Bone marrow (tissue), 2 donors: ENCODE measurements around the gene MIOX.
"Not testable (repeated sequence)": the region's sequence is repeated elsewhere in the genome, so short reads cannot be mapped to it uniquely, and the experiment has no call there.

ENCODE experiments used
- DNase-seq, 2 donors: peaks; one replicate each; lab custom pipeline; 2025; lab: John Stamatoyannopoulos, UW

Gene MIOX

DNA sequence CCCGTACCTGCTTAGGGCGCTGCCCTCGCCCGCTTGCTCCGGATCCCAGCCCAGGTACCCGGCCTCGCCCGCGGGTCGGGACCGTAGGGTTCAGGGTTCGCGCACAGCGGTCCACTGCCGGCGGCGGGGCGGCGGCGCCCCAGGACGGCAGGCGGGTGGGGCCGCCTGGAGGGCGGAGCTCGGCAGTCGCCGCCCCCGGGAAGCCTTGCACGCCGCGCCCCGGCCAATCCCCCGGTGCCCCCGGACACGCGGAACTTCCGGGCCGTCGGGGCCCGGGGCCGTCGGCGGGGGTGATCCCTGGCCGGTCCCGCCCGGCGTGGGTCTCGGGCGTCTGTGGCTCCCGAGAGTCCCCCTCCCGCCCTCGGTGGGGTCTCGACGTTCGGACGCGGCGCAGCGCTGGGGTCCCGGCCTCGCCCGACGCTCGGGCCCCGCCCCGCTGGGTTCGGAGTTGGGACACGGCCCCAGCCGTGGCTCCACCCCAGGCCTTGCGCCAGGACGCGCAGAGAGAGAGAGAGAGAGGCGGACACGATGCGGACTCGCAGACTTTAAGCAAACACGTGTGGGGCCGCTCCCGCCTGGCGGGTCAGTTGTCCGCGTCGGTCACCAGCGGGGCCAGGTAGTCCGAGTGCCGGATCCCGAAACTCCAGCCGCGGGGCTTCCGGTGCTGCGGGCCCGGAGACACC is 43.4 kb downstream of the MIOX start, which contains the start of gene TYMP:
TSS of gene TYMP (minus strand) at position 116 of the 683 bp plus-strand sequence. CDS start 303 bp downstream, outside the sequence.
- peak in 1 of 2 donors; percentile 96 for DNase-seq

DNA sequence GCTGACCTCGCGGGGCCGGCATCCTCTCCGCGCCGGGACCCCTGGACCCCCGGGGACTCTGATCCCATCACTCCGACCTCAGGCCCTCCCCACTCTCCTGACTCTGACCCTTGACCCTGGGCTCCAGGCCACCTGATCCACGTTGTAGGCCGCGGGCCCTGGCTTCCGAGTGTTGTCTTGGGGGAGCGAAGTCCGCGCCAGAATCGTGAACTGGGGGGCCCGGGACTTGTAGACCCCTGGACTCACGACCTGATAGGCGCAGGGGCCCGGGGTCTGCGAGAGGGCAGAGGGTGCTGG is 43.9 kb downstream of the MIOX start:
- DNase-seq: no peak

DNA sequence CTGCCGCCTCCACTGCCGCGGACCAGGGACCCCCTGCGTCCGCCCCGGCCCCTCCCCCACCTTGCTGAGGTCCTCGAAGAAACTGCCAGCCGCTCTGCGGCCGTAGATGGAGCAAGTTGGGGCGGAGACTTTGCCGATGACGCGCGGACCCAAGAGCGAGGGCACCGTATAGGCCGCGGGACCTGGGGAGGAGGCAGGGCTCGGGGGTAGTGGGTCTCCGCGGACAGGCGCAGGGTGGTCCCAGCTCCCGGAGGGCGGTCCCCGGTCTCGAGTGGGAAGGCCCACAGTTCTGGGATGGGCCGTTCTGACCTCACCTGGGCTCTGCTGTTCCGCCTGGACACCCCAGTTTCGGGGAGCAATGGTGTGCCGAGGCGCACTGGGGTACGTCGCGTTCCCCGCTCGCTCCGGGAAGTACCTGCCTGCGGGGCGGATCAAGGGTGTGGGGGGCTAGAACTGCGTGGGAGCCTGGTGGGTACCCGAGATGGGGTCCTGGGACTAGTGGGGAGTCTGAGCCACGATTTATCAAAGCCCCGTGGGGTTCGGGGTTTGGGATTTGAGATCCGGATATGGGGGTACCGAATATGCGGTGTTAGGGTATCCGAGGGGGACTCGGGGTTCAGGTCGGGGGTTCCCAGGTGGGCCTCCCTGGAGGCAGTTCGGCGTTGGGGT is 44.4 kb downstream of the MIOX start:
- DNase-seq: peak in 1 of 2 donors; percentile 79

DNA sequence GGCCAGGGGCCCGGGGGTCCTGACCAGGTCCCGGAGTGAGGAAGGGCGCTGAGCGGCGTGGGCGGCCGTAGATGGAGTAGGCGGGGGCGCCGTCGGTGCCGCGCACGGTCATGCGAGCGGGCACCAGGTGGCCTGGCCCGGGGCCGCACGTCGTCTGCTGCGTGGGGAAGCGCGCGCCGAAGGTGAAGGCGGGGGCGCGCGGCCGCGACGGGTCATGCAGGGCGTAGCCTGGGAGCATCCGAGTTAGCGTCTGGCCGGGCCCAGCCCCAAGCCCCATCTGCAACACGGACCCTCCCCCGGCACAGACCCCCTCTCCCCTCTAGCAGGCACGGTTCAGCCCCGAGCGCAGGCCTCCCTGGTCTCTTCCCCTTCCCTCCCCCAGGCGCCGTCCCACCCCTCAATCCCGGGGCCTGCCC is 44.9 kb downstream of the MIOX start:
- DNase-seq: peak in 1 of 2 donors; percentile 58

DNA sequence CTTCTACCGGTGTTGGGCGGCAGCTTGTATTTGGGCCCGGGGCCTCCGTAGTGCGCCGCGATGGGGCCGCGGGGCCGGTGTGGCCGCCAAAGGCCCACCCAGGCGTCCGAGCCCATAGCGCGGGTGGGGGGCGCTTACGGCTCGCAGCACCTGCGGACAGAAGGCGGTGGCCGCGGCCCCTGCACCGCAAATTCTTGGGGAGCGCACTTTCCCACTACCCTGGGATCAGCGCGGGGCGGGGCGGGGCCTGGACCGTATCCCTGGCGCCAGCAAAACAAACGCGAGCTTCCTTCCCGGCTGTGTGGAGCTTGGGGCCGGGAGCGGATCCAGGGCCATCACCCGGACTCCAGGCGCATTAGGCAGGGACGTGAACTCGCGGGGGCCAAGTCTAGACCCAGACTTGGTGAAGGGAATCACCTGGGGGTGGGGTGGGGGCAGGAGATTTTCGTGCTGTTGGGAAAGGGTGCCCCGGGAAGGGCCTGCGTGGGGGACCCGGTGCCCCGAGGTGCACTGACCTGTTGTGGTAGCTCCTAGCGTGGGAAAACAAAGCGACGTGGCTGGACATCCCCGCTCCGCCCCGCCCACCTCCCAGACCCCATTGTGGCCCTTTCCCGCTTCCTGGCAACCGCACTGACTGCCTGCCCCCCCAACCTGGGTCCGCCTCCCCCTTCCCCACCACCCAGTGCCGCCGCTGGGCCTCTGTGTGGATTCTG is 45.5 kb downstream of the MIOX start:
- DNase-seq: peak in 1 of 2 donors; percentile 54

DNA sequence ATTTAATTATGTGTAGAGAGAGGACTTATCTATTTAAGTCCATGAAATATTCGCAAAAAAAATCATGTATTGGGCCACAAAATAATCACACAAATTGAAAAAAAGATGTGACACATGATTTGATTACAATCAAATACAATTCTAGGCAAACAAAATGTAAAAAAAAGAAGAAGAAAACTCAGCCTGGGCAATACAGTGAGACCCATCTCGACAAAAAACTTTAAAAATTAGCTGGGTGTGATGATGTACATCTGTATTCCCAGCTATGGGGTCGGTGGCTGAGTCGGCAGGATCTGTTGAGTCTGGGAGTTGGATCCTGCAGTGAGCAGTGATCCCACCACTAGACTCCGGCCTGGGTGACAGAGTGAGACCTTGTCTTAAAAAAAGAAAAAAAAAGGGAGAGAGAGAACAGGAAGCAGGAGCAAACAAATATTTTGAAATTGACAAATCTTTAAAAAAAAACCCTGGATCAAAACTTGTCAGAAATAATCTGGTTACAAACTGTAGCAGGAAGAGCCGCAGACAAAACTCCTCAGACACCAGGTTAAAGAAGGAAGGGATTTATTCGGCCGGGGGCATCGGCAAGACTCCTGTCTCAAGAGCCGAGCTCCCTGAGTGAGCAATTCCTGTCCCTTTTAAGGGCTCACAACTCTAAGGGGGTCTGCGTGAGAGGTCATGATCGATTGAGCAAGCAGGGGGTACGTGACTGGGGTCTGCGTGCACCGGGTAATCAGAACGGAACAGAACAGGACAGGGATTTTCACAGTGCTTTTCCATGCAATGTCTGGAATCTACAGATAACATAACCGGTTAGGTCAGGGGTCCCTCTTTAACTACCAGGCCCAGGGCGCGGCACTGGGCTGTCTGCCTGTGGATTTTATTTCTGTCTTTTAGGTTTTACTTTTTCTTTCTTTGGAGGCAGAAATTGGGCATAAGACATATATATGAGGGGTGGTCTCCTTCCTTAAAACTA is 46.5 kb downstream of the MIOX start:
- DNase-seq: no peak

DNA sequence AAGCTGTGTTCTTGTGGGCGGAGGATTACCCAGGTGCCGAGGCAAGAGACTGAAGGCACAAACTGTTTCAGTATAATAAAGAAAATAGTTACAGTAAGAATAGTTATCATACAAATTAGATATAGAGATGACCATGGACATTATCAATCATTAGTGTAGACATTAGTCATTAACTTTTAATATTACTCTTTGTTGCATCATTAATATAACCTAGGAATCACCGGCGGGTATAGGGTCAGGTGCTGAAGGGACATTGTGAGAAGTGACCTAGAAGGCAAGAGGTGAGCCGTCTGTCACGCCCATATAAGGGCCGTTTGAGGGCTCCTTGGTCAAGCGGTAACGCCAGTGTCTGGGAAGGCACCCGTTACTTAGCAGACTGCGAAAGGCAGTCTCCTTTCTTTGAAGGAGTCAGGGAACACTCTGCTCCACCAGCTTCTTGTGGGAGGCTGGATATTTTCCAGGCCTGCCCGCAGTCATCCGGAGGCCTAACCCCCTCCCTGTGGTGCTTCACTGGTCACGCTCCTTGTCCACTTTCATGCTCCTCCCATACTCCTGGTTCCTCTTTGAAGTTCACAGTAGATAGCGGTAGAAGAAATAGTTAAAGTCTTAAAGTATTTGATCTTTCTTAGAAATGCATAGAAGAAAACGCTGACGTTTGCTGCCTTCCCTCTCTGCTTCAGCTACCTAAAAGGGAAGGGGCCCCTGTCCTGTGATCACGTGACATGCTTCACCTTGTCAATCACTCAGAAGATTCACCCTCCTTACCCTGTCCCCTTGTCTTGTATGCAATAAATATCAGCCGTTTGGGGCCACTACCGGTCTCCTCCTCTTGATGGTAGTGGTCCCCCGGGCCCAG is 47.4 kb downstream of the MIOX start:
- DNase-seq: not testable (repeated sequence)

DNA sequence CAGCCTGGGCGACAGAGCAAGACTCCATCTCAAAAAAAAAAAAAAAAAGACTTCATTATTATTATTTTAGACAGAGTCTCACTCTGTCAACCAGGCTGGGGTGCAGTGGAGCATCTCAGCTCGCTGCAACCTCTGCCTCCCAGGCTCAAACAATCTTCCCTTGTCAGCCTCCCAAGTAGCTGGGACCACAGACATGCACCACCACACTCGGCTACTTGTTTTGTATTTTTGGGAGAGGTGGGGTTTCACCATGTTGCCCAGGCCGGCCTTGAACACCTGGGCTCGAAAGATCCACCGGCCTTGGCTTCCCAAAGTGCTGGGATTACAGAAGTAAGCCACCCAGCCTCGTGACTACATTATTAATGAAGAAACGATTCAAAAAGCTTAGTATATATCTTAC is 48.5 kb downstream of the MIOX start:
- DNase-seq: no peak

DNA sequence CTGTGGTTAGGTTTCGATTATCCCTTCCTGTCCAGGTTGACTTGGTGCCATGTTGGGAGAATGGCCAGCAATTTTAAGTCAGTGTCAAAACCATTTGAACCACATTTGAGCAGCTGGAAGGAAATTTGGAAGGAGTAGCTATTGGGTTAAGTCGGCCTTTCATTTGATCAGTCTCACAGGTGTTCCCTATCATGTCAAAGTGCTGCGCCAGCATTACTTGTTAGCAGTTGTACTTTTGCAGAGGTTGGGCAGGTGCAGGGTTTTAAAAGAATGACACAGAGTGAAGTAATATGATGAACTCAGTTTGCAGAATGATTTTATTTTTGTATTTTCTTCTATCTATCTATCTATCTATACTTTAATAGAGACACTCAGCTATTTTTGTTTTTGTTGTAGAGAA is 49.6 kb downstream of the MIOX start:
- no peak for DNase-seq

DNA sequence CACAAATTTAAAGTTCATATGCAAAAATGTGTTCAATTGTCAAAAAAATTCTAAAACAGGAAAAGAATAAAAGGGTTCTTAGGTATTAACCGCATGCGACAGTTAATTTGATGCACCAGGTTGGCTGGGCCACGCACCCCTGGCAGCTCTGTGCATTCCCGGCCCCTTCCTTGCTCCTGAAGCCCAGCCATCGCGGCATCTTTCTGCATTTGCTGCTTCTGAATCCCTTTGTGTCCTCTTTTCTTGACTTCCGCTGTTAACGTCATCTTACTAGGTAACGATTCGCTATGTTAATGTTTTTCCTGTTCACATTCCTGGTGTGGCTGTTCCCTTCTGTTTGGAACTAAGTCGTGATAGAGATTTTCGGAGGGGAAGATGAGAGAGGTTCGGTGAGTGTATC is 51.1 kb downstream of the MIOX start:
- no peak for DNase-seq
